Aorta (tissue), 5 donors: ENCODE measurements around the gene CELSR3. TPM values are rescaled to one million over a fixed set of nuclear protein-coding genes. Genes with fewer than 3 reads are reported as not detected.

Source experiments
- ATAC-seq: fragments of 200-7000 bp; cut with Tn5 transposase; one replicate; pipeline ENCODE4 v1.9.1; 2022; ENCODE audit warnings: moderate library complexity; ENCODE audit not compliant: low FRiP score
- DNase-seq, 2 donors: peaks; one replicate each; pipeline ENCODE4 v3.0.0-alpha.2; 2020
- H3K27ac ChIP-seq, 2 donors: one replicate each; pipeline ENCODE4 v1.5.1; 2013; ENCODE audit warnings: low read length in 2 of 2, mild to moderate bottlenecking in 2 of 2, moderate library complexity in 2 of 2, control low read depth in 1 of 2, inconsistent platforms in 1 of 2, low read depth in 1 of 2
- H3K27me3 ChIP-seq, 2 donors: one replicate each; pipeline ENCODE4 v1.6.1; 2013; ENCODE audit warnings: control low read depth in 1 of 2, low read length in 1 of 2, mild to moderate bottlenecking in 1 of 2, moderate library complexity in 1 of 2; ENCODE audit not compliant: insufficient read depth in 2 of 2, control insufficient read depth in 1 of 2
- H3K36me3 ChIP-seq, 2 donors: one replicate each; pipeline ENCODE4 v1.6.1; 2013; ENCODE audit warnings: control low read depth in 1 of 2, low read length in 1 of 2, mild to moderate bottlenecking in 1 of 2; ENCODE audit not compliant: insufficient read depth in 2 of 2, control insufficient read depth in 1 of 2
- H3K4me1 ChIP-seq, 2 donors: one replicate each; pipeline ENCODE4 v1.6.1; 2013; ENCODE audit warnings: low read length in 2 of 2, control low read depth in 1 of 2, mild to moderate bottlenecking in 1 of 2, moderate library complexity in 1 of 2; ENCODE audit not compliant: insufficient read depth in 2 of 2, control insufficient read depth in 1 of 2
- H3K4me3 ChIP-seq, 2 donors: one replicate each; pipeline ENCODE4 v1.5.1; 2013; ENCODE audit warnings: low read length in 2 of 2, control low read depth in 1 of 2, mild to moderate bottlenecking in 1 of 2
- H3K9me3 ChIP-seq: one replicate; pipeline ENCODE4 v1.6.1; 2013; ENCODE audit warnings: mild to moderate bottlenecking, low read length; ENCODE audit not compliant: control insufficient read depth
- WGBS, 2 donors: extraction: QIAGEN DNeasy Blood & Tissue Kit; methylation state at CpG; one replicate each; pipeline ENCODE4 v1.1.7; 2013; 5-methylcytosine and 5-hydroxymethylcytosine counted together
- intact Hi-C, 2 donors: fragments of 100-400 bp; cut with DNase I; formaldehyde crosslinking; loops; one replicate each; pipeline versions ENCODE4 v1.14.2 to v1.15.0; 2022
- polyA plus RNA-seq, 2 donors: library from polyadenylated mRNA; stranded (reverse); fragments of 200-250 nt; gene quantifications; one replicate each; pipeline ENCODE4 v1.2.3, GENCODE V29; 2013
- total RNA-seq, 2 donors: library from RNA; stranded (reverse); fragmentation: NEBNext Ultra II Directional; extraction: Animal tissue kit (Norgen Biotek cat#: 25700); gene quantifications; one replicate each; pipeline ENCODE4 v1.2.1, GENCODE V29; 2021
- donor health status: healthy with polysubstance abuse.
- donor health status: Bipolar disorder and iron deficiency.
- donor health status: DM: no; HTN: no; CAD: no.
- donor health status: DM: no; HTN: no; CAD: no.
- donor health status: DM: yes; HTN: yes; CAD: no.

Gene CELSR3
- total and polyA plus RNA-seq, 4 donors: 0.25 to 1.3 (median 1.1) TPM

DNA sequence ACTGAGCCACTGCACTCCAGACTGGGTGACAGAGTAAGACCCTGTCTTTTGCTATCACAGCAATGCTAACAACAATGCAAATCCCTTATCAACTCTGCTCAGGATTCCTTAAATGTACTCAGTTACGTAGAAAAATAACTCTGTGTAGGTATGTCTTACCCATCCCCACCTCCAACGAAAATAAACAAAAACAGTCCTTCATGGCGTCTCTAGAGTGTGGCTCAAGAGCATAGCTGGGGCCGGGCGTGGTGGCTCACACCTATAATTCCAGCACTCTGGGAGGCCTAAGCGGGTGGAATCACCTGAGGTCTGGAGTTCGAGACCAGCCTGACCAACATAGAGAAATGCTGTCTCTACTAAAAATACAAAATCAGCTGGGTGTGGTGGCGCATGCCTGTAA lies 36.2 kb upstream of the CELSR3 start:
- no peaks in the 10 kb centered on the region for H3K36me3 ChIP-seq

GRCh38 chr3:48697952-48698351 lies 35.3 kb upstream of the CELSR3 start:
- 83 to 86% methylated on average over 3 of the region's 3 CpGs for WGBS, 2 donors
- no peak for ATAC-seq
- Histone ChIP-seq H3K4me3 (no peak overlapping the region), H3K9me3 (no peaks in the 10 kb centered on the region), H3K27ac (no peak overlapping the region), H3K4me1 (peaks cover 0 to 2% of the 10 kb centered on the region in 2 donors), H3K27me3 (no peaks in the 10 kb centered on the region), H3K36me3 (peaks cover 0 to 2% of the 10 kb centered on the region in 2 donors)
- DNase-seq: no peak
- intact Hi-C loops: no loop called here

More for the DNA sequence above, 36.2 kb upstream of the CELSR3 start:
- intact Hi-C loops: no loop called here
- DNase-seq: no peak
- no peak overlapping the region for H3K27ac ChIP-seq
- no peaks in the 10 kb centered on the region for H3K27me3 ChIP-seq
- ATAC-seq: no peak
- no peaks in the 10 kb centered on the region for H3K9me3 ChIP-seq
- H3K4me1 ChIP-seq: peaks cover 0 to 2% of the 10 kb centered on the region in 2 donors
- 91 to 96% methylated on average over 8 of the region's 8 CpGs for WGBS, 2 donors
- H3K4me3 ChIP-seq: no peak overlapping the region

DNA sequence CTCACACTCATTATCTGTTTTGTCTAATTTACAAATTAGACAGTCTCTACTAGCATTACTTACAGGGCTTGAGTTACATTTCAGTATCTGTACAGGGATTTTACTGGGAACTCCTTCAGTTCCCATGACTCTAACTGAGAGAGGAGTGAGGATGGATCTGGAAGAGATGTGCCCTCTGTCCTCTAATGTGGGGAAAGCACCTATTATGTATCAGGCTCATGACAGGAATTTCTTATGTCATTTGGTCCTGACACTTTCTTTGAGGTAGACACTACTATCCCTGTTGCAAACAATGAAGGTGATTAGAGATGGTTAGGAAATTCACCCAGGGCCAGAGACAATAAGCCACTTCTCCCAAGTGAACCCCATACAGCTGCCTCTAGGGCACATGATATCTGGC lies 33.9 kb upstream of the CELSR3 start:
- DNase-seq (no peak), ATAC-seq (no peak)
- H3K27me3 ChIP-seq: no peaks in the 10 kb centered on the region
- no peaks in the 10 kb centered on the region for H3K9me3 ChIP-seq
- H3K4me1 ChIP-seq: peaks cover 0 to 2% of the 10 kb centered on the region in 2 donors
- H3K27ac ChIP-seq: no peak overlapping the region
- H3K4me3 ChIP-seq: no peak overlapping the region
- intact Hi-C loops: no loop called here
- H3K36me3 ChIP-seq: peaks cover 6 to 7% of the 10 kb centered on the region in 2 donors

DNA sequence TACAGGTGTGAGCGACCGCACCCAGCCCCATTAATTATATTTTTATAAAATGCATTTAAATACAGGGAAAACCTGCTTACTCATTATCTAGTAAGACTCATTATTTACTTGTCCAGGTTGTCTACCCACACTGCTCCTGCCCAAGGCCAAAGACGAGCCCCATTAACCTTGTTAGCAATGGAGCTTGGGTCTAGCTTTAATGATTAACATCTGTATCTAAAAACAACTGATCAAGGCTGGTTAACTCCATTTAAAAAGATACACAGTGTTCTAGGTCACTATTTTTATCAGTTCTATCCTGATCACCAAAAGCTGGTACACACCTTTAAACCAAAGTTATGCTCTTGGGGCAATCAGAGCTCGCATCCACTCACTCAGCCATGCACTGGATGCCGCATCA lies 33.5 kb upstream of the CELSR3 start:
- Histone ChIP-seq H3K36me3 (peaks cover 6 to 7% of the 10 kb centered on the region in 2 donors), H3K4me1 (peaks cover 0 to 2% of the 10 kb centered on the region in 2 donors), H3K4me3 (no peak overlapping the region), H3K27me3 (no peaks in the 10 kb centered on the region), H3K27ac (peak overlapping the region in 1 of 2 donors; percentile 23), H3K9me3 (no peaks in the 10 kb centered on the region)
- no peak for DNase-seq
- ATAC-seq: no peak
- 98 to 99% methylated on average over 5 of the region's 5 CpGs for WGBS, 2 donors
- intact Hi-C loops: no loop called here

DNA sequence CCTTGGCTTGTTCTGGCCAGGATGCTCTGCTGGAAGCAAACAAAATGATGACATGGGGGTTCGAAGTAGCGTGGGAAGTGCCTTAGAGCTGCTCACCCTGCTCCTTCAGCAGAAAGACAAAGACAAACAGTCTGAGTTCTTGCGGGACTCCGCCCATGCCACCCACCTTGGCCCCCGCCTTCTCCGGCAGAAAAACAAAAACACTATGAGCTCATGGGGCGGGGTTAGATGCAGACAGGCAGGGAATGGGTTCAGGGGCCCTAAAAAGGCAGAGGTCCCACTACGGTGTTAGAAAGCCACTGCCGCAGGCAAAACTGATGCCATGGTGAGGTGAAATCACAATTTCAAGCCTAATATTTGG lies 32.7 kb upstream of the CELSR3 start:
- Histone ChIP-seq H3K4me3 (no peak overlapping the region), H3K27me3 (no peaks in the 10 kb centered on the region), H3K36me3 (peaks cover 6 to 7% of the 10 kb centered on the region in 2 donors), H3K27ac (peak overlapping the region; percentile 38 to 84), H3K4me1 (peaks cover 0 to 2% of the 10 kb centered on the region in 2 donors), H3K9me3 (no peaks in the 10 kb centered on the region)
- ATAC-seq (peak; percentile 82), DNase-seq (peak in 1 of 2 donors; percentile 61)
- 30 to 42% methylated on average over 9 of the region's 9 CpGs for WGBS, 2 donors
- intact Hi-C loops: no loop called here

DNA sequence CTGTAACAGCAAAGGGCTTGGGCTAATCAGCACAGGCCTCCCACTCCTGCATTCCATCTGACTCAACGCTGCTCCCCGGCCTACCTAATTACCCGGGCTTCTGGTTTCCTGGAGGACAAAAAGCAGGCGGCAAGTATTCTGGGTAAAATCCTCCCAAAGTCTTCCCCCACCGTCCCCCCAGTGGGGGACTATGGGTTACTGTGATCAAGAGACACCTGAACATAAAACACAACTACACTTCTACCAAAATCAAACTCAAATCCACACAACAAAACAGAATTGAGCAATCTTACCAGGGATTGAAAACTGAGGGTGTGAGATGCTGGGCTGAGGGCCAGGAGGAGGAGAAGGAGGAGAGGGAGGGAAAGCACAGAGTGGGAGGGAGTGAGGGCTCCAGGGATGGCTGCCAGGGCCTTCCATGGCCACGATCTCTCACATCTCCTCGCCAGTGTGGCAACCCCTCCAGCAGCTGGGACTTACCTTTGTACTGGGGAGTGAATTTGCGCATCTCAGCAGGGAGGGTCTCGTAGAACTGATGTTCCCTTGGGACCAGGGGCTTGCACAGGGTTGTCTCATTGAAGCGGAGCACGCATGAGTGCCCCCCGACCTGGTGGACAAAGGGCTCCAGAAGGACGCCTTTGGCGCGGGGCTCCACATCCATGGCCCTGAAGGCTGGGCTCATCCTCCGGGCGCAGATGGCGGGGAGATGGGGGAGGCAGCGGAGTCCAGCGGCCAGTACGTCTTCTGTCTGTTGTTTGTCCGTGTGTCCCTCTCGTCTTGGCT lies 32.1 kb upstream of the CELSR3 start:
- 44% methylated on average over 23 of the region's 23 CpGs for WGBS, 2 donors
- Histone ChIP-seq H3K36me3 (peaks cover 6 to 7% of the 10 kb centered on the region in 2 donors), H3K4me1 (no peaks in the 10 kb centered on the region), H3K27me3 (no peaks in the 10 kb centered on the region), H3K4me3 (no peak overlapping the region), H3K27ac (peak overlapping the region; percentile 38 to 84), H3K9me3 (no peaks in the 10 kb centered on the region)
- ATAC-seq (peak; percentile 93), DNase-seq (peak; percentile 90 to 91)
- intact Hi-C loops: no loop called here

DNA sequence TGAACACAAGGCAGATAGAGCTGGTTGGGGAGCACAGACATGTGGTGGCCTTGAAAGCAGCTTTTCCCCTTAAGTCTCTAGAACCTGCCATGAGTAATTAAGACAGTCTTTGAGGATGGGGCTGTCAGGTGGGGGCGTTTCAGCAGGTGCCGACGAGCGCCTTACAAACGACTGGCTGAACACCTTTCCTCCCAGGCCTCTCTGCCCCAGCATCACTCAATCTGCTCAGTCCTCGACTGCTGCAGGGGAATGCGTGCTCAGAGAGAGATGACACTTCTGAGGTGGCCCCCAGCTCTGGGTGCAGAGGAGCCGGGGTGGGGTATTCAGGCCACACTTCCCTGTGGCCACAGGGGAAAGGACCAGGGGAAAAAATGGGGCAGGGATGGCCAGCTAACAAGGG lies 31.1 kb upstream of the CELSR3 start:
- Histone ChIP-seq H3K9me3 (no peaks in the 10 kb centered on the region), H3K27me3 (no peaks in the 10 kb centered on the region), H3K4me3 (peak overlapping the region in 1 of 2 donors; percentile 49), H3K36me3 (peaks cover 7 to 10% of the 10 kb centered on the region in 2 donors), H3K27ac (peak overlapping the region; percentile 91 to 92), H3K4me1 (no peaks in the 10 kb centered on the region)
- intact Hi-C loops: no loop called here
- no peak for ATAC-seq
- WGBS, 2 donors: 79 to 87% methylated on average over 8 of the region's 8 CpGs
- DNase-seq: no peak

DNA sequence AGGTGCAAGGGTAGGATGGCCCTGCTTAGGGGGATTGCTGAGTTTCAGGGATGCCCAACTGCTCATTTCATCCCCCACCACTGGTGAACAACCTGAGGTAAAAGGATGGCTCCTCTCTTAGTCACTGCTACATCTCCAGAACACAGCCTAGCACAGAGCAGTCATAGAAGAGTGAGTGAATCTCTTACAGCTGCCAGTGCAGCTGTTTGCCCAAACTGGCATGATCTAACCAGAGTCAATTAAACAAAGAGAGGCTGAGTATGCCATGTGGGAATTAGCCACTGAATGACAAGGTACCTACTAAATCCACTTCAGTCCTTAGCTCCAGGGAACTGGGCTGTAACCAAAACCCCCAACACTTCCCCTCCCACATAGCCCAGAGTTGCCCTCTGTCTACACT lies 29.9 kb upstream of the CELSR3 start:
- Histone ChIP-seq H3K9me3 (no peaks in the 10 kb centered on the region), H3K27me3 (no peaks in the 10 kb centered on the region), H3K4me3 (no peak overlapping the region), H3K36me3 (peaks cover 7 to 12% of the 10 kb centered on the region in 2 donors), H3K27ac (no peak overlapping the region), H3K4me1 (no peaks in the 10 kb centered on the region)
- no peak for DNase-seq
- ATAC-seq: no peak
- intact Hi-C loops: no loop called here

- peaks cover 7 to 12% of the 10 kb centered on the region in 2 donors for H3K36me3 ChIP-seq
- H3K4me3 ChIP-seq: no peak overlapping the region
- H3K27me3 ChIP-seq: no peaks in the 10 kb centered on the region
- intact Hi-C loops: no loop called here
- no peak for ATAC-seq
- no peak overlapping the region for H3K27ac ChIP-seq
- DNase-seq: no peak
- H3K4me1 ChIP-seq: no peaks in the 10 kb centered on the region
- H3K9me3 ChIP-seq: no peaks in the 10 kb centered on the region
- WGBS, 2 donors: 90 to 91% methylated on average over 2 of the region's 2 CpGs
Observed at GRCh38 chr3:48690846-48691458, 28.3 kb upstream of the CELSR3 start.
